ENCODE data around the gene CTXND1. TPM values are rescaled to one million over a fixed set of nuclear protein-coding genes. Genes with fewer than 3 reads are reported as not detected.

The CTXND1 gene
- total and polyA plus RNA-seq, 9 donors: 0.04 to 0.52 (median 0.14) TPM; not detected in 1

- TF ChIP-seq POLR2A (IDR thresholded peaks at IDR 0.05) (no peak), EP300 (IDR thresholded peaks at IDR 0.05) (no peak), CTCF (IDR thresholded peaks at IDR 0.05) (no peak)
These were observed 4.7 kb downstream of the CTXND1 start for GRCh38 chr15:80247320-80247719.

DNA sequence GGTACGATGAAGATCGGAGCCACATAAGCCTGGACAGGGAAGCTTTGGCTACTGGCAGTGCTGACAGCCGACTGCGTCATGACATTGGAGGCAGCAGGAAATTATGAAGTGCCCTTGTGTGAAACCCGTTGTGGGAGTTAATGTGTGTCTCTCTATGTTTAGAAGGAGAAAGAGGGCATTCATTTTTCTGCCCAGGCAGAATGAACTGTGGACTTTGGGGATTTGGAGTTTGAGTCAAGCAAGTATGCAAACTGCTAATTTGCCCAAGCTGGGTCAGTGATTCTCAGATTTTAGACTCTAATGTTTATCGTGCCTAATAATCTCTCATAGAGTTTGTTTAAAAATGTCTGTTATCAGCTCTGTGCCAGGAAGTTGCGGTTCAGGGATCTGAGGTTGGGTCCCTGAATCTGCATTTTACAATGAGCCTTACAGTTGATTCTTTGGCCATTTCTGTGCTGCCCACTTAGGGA is 5.6 kb downstream of the CTXND1 start:
- intact Hi-C loops (cut with DNase I): no loop called here
- Histone ChIP-seq H3K27me3 (no peaks in the 10 kb centered on the region), H3K4me1 (ENCODE audit: insufficient read depth) (no peaks in the 10 kb centered on the region), H3K4me3 (no peak overlapping the region), H3K36me3 (no peaks in the 10 kb centered on the region), H3K27ac (no peak overlapping the region), H3K9me3 (no peaks in the 10 kb centered on the region)
- TF ChIP-seq EP300 (IDR thresholded peaks at IDR 0.05) (no peak), CTCF (IDR thresholded peaks at IDR 0.05) (no peak), POLR2A (IDR thresholded peaks at IDR 0.05) (no peak)
- WGBS, 3 donors: 52 to 65% (median 53%) methylated on average over 7 of the region's 7 CpGs
- DNase-seq: no peak

More at GRCh38 chr15:80247320-80247719, 4.7 kb downstream of the CTXND1 start:
- H3K36me3 ChIP-seq: no peaks in the 10 kb centered on the region
- no peak for DNase-seq
- no peaks in the 10 kb centered on the region for H3K27me3 ChIP-seq
- no peaks in the 10 kb centered on the region for H3K4me1 ChIP-seq (ENCODE audit: insufficient read depth)
- intact Hi-C loops (cut with DNase I): no loop called here
- H3K27ac ChIP-seq: no peak overlapping the region
- no peak overlapping the region for H3K4me3 ChIP-seq
- 20 to 35% (median 24%) methylated on average over 1 of the region's 1 CpG for WGBS, 3 donors
- no peaks in the 10 kb centered on the region for H3K9me3 ChIP-seq

DNA sequence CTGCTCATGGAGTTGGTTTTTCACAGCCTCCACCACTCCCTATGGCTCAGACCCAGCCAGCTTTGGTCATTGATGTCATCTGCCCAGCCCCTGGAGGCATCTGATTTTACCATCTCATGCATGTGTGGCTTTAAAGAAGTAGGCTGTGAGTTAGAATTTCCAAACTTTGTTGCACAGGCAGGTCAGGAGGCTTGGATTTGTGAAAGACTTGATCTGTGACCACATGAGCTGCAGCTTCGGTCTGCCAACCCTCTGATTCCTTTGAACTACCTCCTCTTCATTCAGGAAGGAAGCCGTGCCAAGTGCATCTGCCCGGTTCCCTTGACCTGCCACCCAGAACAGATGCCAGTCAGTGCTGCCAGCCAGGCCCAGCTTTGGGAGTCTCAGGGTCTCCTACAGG is 9.2 kb downstream of the CTXND1 start:
- Histone ChIP-seq H3K27ac (no peak overlapping the region), H3K4me3 (no peak overlapping the region), H3K27me3 (no peaks in the 10 kb centered on the region), H3K9me3 (no peaks in the 10 kb centered on the region), H3K36me3 (no peaks in the 10 kb centered on the region), H3K4me1 (ENCODE audit: insufficient read depth) (no peaks in the 10 kb centered on the region)
- no peak for DNase-seq
- intact Hi-C loops (cut with DNase I): no loop called here
- 66 to 86% (median 77%) methylated on average over 3 of the region's 3 CpGs for WGBS, 3 donors
- TF ChIP-seq CTCF (IDR thresholded peaks at IDR 0.05) (no peak), POLR2A (IDR thresholded peaks at IDR 0.05) (no peak), EP300 (IDR thresholded peaks at IDR 0.05) (no peak)

DNA sequence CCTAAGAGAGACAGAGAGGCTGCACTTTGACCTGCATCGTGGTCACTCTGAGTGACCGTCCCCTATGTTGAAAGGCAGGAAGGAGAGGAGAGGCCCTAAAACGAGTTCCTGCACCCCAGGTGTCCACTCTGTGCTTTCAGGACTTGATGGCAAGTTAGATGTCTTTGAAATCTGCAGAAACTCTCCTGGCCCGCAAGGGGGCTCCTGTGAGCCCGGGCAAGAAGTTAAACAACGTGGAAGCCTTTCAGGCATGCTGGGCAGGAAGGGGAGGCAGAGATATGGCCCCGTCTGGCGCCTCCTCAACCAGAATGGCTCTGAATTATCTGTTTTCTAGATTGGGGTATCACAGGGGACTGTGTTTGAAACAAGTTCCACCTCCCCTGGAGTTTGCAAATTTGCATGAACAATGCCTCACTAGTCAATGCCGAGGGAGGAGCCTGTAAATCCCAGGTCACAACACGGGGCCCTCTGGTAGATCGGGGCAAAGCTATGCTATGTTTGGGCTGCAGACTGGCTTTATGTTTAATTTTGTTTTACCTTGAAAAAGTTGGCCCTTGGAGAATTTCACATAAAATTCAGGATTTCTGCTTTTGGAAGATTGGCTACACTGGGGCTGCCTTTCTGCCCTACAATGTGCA is 9.8 kb downstream of the CTXND1 start:
- H3K27ac ChIP-seq: no peak overlapping the region
- TF ChIP-seq CTCF (IDR thresholded peaks at IDR 0.05) (no peak), POLR2A (IDR thresholded peaks at IDR 0.05) (no peak), EP300 (IDR thresholded peaks at IDR 0.05) (no peak)

More for the DNA sequence above, 9.8 kb downstream of the CTXND1 start:
- intact Hi-C loops (cut with DNase I): no loop called here
- H3K4me3 ChIP-seq: no peak overlapping the region
- no peaks in the 10 kb centered on the region for H3K36me3 ChIP-seq
- 43 to 50% (median 45%) methylated on average over 11 of the region's 11 CpGs for WGBS, 3 donors
- H3K4me1 ChIP-seq (ENCODE audit: insufficient read depth): no peaks in the 10 kb centered on the region
- DNase-seq: no peak
- no peaks in the 10 kb centered on the region for H3K9me3 ChIP-seq
- no peaks in the 10 kb centered on the region for H3K27me3 ChIP-seq
